ENCODE measurements around the gene CFAP100. TPM values are rescaled to one million over a fixed set of nuclear protein-coding genes. Genes with fewer than 3 reads are reported as not detected.
A peak's percentile ranks its signal among the peaks of the same experiment; 100 is the strongest.

CFAP100 gene
- total RNA-seq, 1 experiment from 2014 or later = not detected

- peaks cover 99% of the 10 kb centered on the region for H3K36me3 ChIP-seq
- no peak for DNase-seq
- no peak overlapping the region for H3K4me3 ChIP-seq
- no peaks in the 10 kb centered on the region for H3K27me3 ChIP-seq
- H3K9me3 ChIP-seq = no peaks in the 10 kb centered on the region
Observed at GRCh38 chr3:126467611-126467955, 72.9 kb downstream of the CFAP100 start.

GRCh38 chr3:126468028-126468891 lies 73.6 kb downstream of the CFAP100 start:
- H3K4me3 ChIP-seq = no peak overlapping the region
- no peak for DNase-seq

GRCh38 chr3:126469479-126469878 lies 74.8 kb downstream of the CFAP100 start:
- Histone ChIP-seq H3K9me3 (no peaks in the 10 kb centered on the region), H3K36me3 (peaks cover 90% of the 10 kb centered on the region), H3K4me3 (no peak overlapping the region), H3K27me3 (no peaks in the 10 kb centered on the region)
- no peak for DNase-seq

More at GRCh38 chr3:126468028-126468891, 73.6 kb downstream of the CFAP100 start:
- Histone ChIP-seq H3K36me3 (peaks cover 98% of the 10 kb centered on the region), H3K27me3 (no peaks in the 10 kb centered on the region), H3K9me3 (no peaks in the 10 kb centered on the region)

GRCh38 chr3:126472277-126473006 lies 77.7 kb downstream of the CFAP100 start:
- Histone ChIP-seq H3K36me3 (peaks cover 60% of the 10 kb centered on the region), H3K4me3 (no peak overlapping the region; the same call in 1 of the 2 replicates), H3K27me3 (no peaks in the 10 kb centered on the region), H3K9me3 (no peaks in the 10 kb centered on the region)
- DNase-seq = peak; percentile 50

GRCh38 chr3:126473292-126474168 lies 78.8 kb downstream of the CFAP100 start:
- DNase-seq = no peak
- Histone ChIP-seq H3K4me3 (peak overlapping the region; percentile 6), H3K36me3 (peaks cover 49% of the 10 kb centered on the region), H3K9me3 (no peaks in the 10 kb centered on the region), H3K27me3 (no peaks in the 10 kb centered on the region)

GRCh38 chr3:126474498-126475412 lies 80.0 kb downstream of the CFAP100 start:
- no peaks in the 10 kb centered on the region for H3K9me3 ChIP-seq
- no peaks in the 10 kb centered on the region for H3K27me3 ChIP-seq
- DNase-seq = peak; percentile 44
- peak overlapping the region; percentile 70 for H3K4me3 ChIP-seq
- peaks cover 37% of the 10 kb centered on the region for H3K36me3 ChIP-seq

GRCh38 chr3:126475413-126476114 lies 80.9 kb downstream of the CFAP100 start, which contains the start of gene ZXDC:
Gene ZXDC, minus strand, starts transcription at chr3:126475891. Its CDS starts 26 bp downstream, at chr3:126475865.
- H3K9me3 ChIP-seq = no peaks in the 10 kb centered on the region

GRCh38 chr3:126476166-126477060 lies 81.7 kb downstream of the CFAP100 start:
- peaks cover 20% of the 10 kb centered on the region for H3K36me3 ChIP-seq
- DNase-seq = peak; percentile 43
- no peaks in the 10 kb centered on the region for H3K27me3 ChIP-seq
- H3K9me3 ChIP-seq = no peaks in the 10 kb centered on the region
- peak overlapping the region; percentile 67 for H3K4me3 ChIP-seq

More at GRCh38 chr3:126475413-126476114, 80.9 kb downstream of the CFAP100 start, which contains the start of gene ZXDC:
- Histone ChIP-seq H3K4me3 (peak within 1 kb of the TSS; percentile 70), H3K36me3 (peaks cover 29% of the 10 kb centered on the region), H3K27me3 (no peaks in the 10 kb centered on the region)
- DNase-seq = peak; percentile 95

GRCh38 chr3:126477061-126477380 lies 82.3 kb downstream of the CFAP100 start:
- no peaks in the 10 kb centered on the region for H3K9me3 ChIP-seq
- peaks cover 14% of the 10 kb centered on the region for H3K36me3 ChIP-seq

GRCh38 chr3:126478581-126479310 lies 84.0 kb downstream of the CFAP100 start:
- no peak for DNase-seq
- peaks cover under 1% of the 10 kb centered on the region for H3K36me3 ChIP-seq

More at GRCh38 chr3:126477061-126477380, 82.3 kb downstream of the CFAP100 start:
- no peak for DNase-seq
- H3K27me3 ChIP-seq = no peaks in the 10 kb centered on the region
- no peak overlapping the region for H3K4me3 ChIP-seq

GRCh38 chr3:126479642-126480041 lies 84.9 kb downstream of the CFAP100 start:
- Histone ChIP-seq H3K4me3 (no peak overlapping the region), H3K9me3 (no peaks in the 10 kb centered on the region), H3K36me3 (no peaks in the 10 kb centered on the region), H3K27me3 (no peaks in the 10 kb centered on the region)
- DNase-seq = no peak

More at GRCh38 chr3:126478581-126479310, 84.0 kb downstream of the CFAP100 start:
- H3K4me3 ChIP-seq = no peak overlapping the region
- no peaks in the 10 kb centered on the region for H3K27me3 ChIP-seq
- no peaks in the 10 kb centered on the region for H3K9me3 ChIP-seq

GRCh38 chr3:126480206-126480605 lies 85.5 kb downstream of the CFAP100 start:
- Histone ChIP-seq H3K36me3 (no peaks in the 10 kb centered on the region), H3K27me3 (no peaks in the 10 kb centered on the region), H3K4me3 (no peak overlapping the region), H3K9me3 (no peaks in the 10 kb centered on the region)
- no peak for DNase-seq

- peak; percentile 87 for DNase-seq
- no peaks in the 10 kb centered on the region for H3K36me3 ChIP-seq
- no peaks in the 10 kb centered on the region for H3K9me3 ChIP-seq
- no peaks in the 10 kb centered on the region for H3K27me3 ChIP-seq
- H3K4me3 ChIP-seq = no peak overlapping the region
Observed at GRCh38 chr3:126480861-126481260, 86.2 kb downstream of the CFAP100 start.

All from MG63 (cell line).